Adrenal gland (tissue), 12 donors: Measurements from ENCODE around the gene CTXN3. TPM values are rescaled to one million over a fixed set of nuclear protein-coding genes. Genes with fewer than 3 reads are reported as not detected.

ENCODE experiments used
- DNase-seq, 7 donors: peaks; one replicate each; pipeline ENCODE4 v3.0.0-alpha.2; 2019 to 2020
- H3K27ac ChIP-seq, 5 donors: fragments of 200-600 bp; sonication (generic) in 4 of 5; 1 replicate in 3 of 5; 2 replicates in 2 of 5; pipeline versions ENCODE4 v1.5.1 to v1.8.0; 2016 to 2020; ENCODE audit warnings: mild to moderate bottlenecking in 1 of 5
- H3K27me3 ChIP-seq: fragments of 200-600 bp; 2 replicates; pipeline ENCODE4 v1.8.0; 2021
- H3K36me3 ChIP-seq, 2 donors: fragments of 200-600 bp; replicated peaks in 1 of 2; 1 replicate in 1 of 2; 2 replicates in 1 of 2; pipeline versions ENCODE4 v1.5.1 to v1.8.0; 2018 to 2022
- H3K4me1 ChIP-seq, 2 donors: fragments of 200-600 bp; replicated peaks in 1 of 2; 1 replicate in 1 of 2; 2 replicates in 1 of 2; pipeline versions ENCODE4 v1.5.1 to v1.8.0; 2018 to 2021
- H3K4me3 ChIP-seq, 4 donors: fragments of 200-600 bp; sonication (generic) in 3 of 4; one replicate each; pipeline ENCODE4 v1.5.1; 2016 to 2018
- H3K9me3 ChIP-seq, 3 donors: fragments of 200-600 bp; sonication (generic) in 1 of 3; replicated peaks in 1 of 3; 1 replicate in 2 of 3; 2 replicates in 1 of 3; pipeline versions ENCODE4 v1.5.1 to v1.8.0; 2016 to 2021
- POLR2A ChIP-seq, 2 donors: fragments of 450-650 bp; IDR thresholded peaks; one replicate each; pipeline ENCODE4 v1.6.1; 2017; ENCODE audit warnings: antibody characterized with exemption in 2 of 2, mild to moderate bottlenecking in 2 of 2, moderate library complexity in 1 of 2
- WGBS, 4 donors: extraction: QIAGEN DNeasy Blood & Tissue Kit in 2 of 4; methylation state at CpG; one replicate each; pipeline versions ENCODE4 v1.1.5 to v1.1.7; 2013 to 2017; 5-methylcytosine and 5-hydroxymethylcytosine counted together
- intact Hi-C, 2 donors: fragments of 100-400 bp; cut with DNase I; formaldehyde crosslinking; loops; one replicate each; pipeline versions ENCODE4 v1.14.1 to v1.15.0; 2022 to 2023
- polyA plus RNA-seq, 3 donors: library from polyadenylated mRNA; stranded (reverse); fragments of 200-250 nt in 2 of 3; fragments of 350-450 nt in 1 of 3; fragmentation: Illumina TruSeq in 1 of 3; extraction: RNeasy Lipid Tissue Mini Kit (QIAGEN cat#74804) in 1 of 3; gene quantifications; one replicate each; pipeline ENCODE4 v1.2.3, GENCODE V29; 2013 to 2014
- total RNA-seq, 9 donors: library from RNA; depleted of rRNA in 4 of 9; stranded (reverse); fragments of >200 nt in 4 of 9; fragments of 120-200 nt in 1 of 9; fragmentation: NEBNext Ultra II Directional in 1 of 9; extraction: Animal tissue kit (Norgen Biotek cat#: 25700) in 1 of 9; gene quantifications; one replicate each; pipeline versions ENCODE4 v1.1.0 to v1.2.4, GENCODE V29; 2013 to 2023
- TF ChIP-seq, protein P1 (sequence below), 6 experiments: fragments of 450-650 bp in 4 of 6; fragments of 200-600 bp in 2 of 6; sonication (generic) in 1 of 6; IDR thresholded peaks; 1 replicate in 5 of 6; 2 replicates in 1 of 6; pipeline versions ENCODE4 v1.5.1 to v1.8.0; 2016 to 2021; ENCODE audit warnings: antibody characterized with exemption in 6 of 6, mild to moderate bottlenecking in 2 of 6, moderate library complexity in 1 of 6
- donor health status: healthy with polysubstance abuse.
- donor health status: Bipolar disorder and iron deficiency.
- donor health status: DM: yes; HTN: yes; CAD: no.
- donor health status: DM: no; HTN: no; CAD: no.
- donor health status: DM: no; HTN: no; CAD: no.
- donor health status: DM: yes; HTN: yes; CAD: no.

CTXN3 gene
- total and polyA plus RNA-seq, 12 donors, result not detected

DNA sequence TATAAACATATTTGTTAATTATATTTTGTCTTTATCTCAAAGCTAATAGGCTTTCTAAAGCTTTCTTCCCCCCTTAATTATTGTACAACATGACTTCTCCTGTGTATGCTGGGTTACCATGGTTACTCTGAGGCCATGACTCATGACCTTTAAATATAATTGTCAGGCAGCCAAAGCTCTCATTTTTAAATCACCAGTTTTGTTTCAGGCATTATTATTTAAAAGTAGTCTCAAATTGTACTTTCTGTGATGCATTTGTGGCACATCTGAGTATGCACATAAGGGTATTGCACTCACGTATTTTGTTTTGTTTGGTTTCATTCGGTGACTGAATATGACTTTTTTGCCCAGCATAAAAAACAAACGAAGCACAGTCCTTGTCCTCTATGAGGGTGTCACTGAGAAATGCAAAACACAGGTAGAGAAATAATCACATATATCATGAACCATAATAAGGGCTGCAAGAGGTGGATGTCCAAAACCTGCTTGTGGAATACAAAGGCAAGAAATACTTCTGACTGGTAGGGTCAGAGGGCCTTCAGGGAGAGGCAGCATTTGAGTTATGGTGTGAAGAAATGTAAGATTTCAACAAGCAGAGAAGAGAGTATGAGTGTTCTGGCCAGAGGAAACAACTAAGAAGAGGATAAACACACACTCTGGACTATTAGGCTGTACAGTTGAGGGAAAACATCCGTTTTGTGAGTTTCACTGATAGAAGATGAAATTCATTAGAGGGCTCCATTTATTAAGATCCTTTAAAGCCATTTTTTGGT, 56.4 kb downstream of the CTXN3 start:
- WGBS, 4 donors, result 35 to 39% (median 37%) methylated on average over 4 of the region's 4 CpGs
- intact Hi-C loops, result no loop called here
- peak; percentile 44 to 77 (median 54) for DNase-seq
- TF ChIP-seq POLR2A (IDR thresholded peaks at IDR 0.05), result no peak
- TF ChIP-seq, protein P1, sequence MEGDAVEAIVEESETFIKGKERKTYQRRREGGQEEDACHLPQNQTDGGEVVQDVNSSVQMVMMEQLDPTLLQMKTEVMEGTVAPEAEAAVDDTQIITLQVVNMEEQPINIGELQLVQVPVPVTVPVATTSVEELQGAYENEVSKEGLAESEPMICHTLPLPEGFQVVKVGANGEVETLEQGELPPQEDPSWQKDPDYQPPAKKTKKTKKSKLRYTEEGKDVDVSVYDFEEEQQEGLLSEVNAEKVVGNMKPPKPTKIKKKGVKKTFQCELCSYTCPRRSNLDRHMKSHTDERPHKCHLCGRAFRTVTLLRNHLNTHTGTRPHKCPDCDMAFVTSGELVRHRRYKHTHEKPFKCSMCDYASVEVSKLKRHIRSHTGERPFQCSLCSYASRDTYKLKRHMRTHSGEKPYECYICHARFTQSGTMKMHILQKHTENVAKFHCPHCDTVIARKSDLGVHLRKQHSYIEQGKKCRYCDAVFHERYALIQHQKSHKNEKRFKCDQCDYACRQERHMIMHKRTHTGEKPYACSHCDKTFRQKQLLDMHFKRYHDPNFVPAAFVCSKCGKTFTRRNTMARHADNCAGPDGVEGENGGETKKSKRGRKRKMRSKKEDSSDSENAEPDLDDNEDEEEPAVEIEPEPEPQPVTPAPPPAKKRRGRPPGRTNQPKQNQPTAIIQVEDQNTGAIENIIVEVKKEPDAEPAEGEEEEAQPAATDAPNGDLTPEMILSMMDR (IDR thresholded peaks at IDR 0.05), result no peak
- H3K4me1 ChIP-seq, result peaks cover 17 to 21% of the 10 kb centered on the region in 2 donors
- H3K4me3 ChIP-seq, result peak overlapping the region in 1 of 4 donors; percentile 30
- peak overlapping the region in 4 of 5 donors; percentile 5 to 50 (median 36) for H3K27ac ChIP-seq
- no peaks in the 10 kb centered on the region for H3K36me3 ChIP-seq
- no peaks in the 10 kb centered on the region for H3K27me3 ChIP-seq
- no peaks in the 10 kb centered on the region for H3K9me3 ChIP-seq

DNA sequence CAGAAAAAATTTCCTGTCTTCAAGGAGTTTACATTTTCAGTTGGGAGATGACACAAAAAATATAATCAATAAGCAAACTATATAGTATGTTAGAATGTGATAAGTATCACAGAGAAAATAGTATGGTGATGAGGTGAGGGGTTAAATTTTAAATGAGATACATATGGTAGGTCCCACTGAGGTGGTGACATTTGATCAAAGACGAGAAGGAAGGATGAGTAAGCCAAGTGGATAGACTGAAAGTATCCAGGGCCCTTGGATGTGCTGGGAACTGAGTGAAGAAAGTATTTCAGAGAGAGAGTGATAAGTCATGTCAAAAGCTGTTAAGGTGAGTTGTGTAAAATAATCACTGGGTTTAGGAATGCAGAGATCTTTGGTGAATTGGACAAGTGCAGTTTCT, 57.8 kb downstream of the CTXN3 start:
- intact Hi-C loops, result no loop called here

DNA sequence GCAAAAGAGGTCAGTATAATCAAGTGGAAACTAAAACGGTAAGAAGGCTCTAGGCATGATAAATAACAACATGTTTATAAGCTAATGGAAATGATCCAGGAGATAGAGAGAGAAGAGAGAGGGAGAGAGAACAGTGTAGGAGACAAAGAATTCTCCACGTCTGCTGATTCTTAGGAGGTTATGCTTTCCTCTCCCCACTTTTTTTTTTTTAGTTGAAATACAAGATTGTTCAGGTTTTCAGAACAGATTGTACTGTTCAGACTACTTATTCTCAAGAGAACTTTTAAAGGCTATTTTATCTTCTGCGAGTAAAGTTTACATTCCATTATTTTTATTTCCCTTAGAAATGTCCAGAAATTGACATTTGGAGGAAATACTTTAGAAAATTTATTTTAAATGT, 58.3 kb downstream of the CTXN3 start:
- peak overlapping the region in 1 of 5 donors; percentile 11 for H3K27ac ChIP-seq
- H3K9me3 ChIP-seq, result no peaks in the 10 kb centered on the region
- no peaks in the 10 kb centered on the region for H3K36me3 ChIP-seq
- intact Hi-C loops, result no loop called here
- no peak for DNase-seq
- no peak for TF ChIP-seq POLR2A (IDR thresholded peaks at IDR 0.05)
- TF ChIP-seq, protein P1 (IDR thresholded peaks at IDR 0.05), result no peak
- H3K4me1 ChIP-seq, result peaks cover 17% of the 10 kb centered on the region in 2 donors
- H3K4me3 ChIP-seq, result no peak overlapping the region
- 44 to 49% (median 46%) methylated on average over 3 of the region's 3 CpGs for WGBS, 4 donors
- H3K27me3 ChIP-seq, result no peaks in the 10 kb centered on the region

More for the DNA sequence above, 57.8 kb downstream of the CTXN3 start:
- peak overlapping the region in 1 of 5 donors; percentile 11 for H3K27ac ChIP-seq
- peaks cover 17% of the 10 kb centered on the region in 2 donors for H3K4me1 ChIP-seq
- H3K9me3 ChIP-seq, result no peaks in the 10 kb centered on the region
- H3K27me3 ChIP-seq, result no peaks in the 10 kb centered on the region
- H3K4me3 ChIP-seq, result no peak overlapping the region
- DNase-seq, result no peak
- TF ChIP-seq, protein P1 (IDR thresholded peaks at IDR 0.05), result no peak
- TF ChIP-seq POLR2A (IDR thresholded peaks at IDR 0.05), result no peak
- no peaks in the 10 kb centered on the region for H3K36me3 ChIP-seq
- 31 to 48% (median 38%) methylated on average over 1 of the region's 1 CpG for WGBS, 4 donors

Other genes starting within 250 kb of the CTXN3 start
- 10 to 100 TPM; 21.0 to 81.4 (median 52.2) TPM for gene PRRC1, start 131.4 kb upstream of the CTXN3 start, total RNA-seq
- 100 to 1,000 TPM in 1 of 3 donors, 10 to 100 TPM in 2; 19.1 to 128 (median 25.6) TPM for gene PRRC1, start 131.4 kb upstream of the CTXN3 start, polyA plus RNA-seq
- gene CCDC192, start 54.3 kb downstream of the CTXN3 start, total RNA-seq, result under 1 TPM in 1 of 9 donors, not detected in 8; 0.38 TPM
- gene CCDC192, start 54.3 kb downstream of the CTXN3 start, polyA plus RNA-seq, result under 1 TPM; 0.35 to 0.56 (median 0.54) TPM